HepG2 (cell line): ENCODE data around the gene SEPTIN2. TPM values are rescaled to one million over a fixed set of nuclear protein-coding genes. Genes with fewer than 3 reads are reported as not detected.

Experiments
- ATF3 ChIP-seq: sonication (generic); formaldehyde crosslinking; IDR thresholded peaks from 2 replicates; pipeline ENCODE4 v1.4.0; 2020; ENCODE audit warnings: missing genetic modification reagents
- CHD4 ChIP-seq: fragments of 200-600 bp; sonication (generic); IDR thresholded peaks from 2 replicates; pipeline ENCODE4 v1.7.0; 2017; ENCODE audit warnings: mild to moderate bottlenecking, low read length, borderline replicate concordance
- ERF ChIP-seq: IDR thresholded peaks from 2 replicates; pipeline ENCODE4 v1.6.1; 2018; ENCODE audit warnings: missing biosample characterization, missing genetic modification reagents
- HNF1B ChIP-seq: sonication (generic); formaldehyde crosslinking; IDR thresholded peaks from 2 replicates; pipeline ENCODE4 v1.5.1; 2020; ENCODE audit warnings: mild to moderate bottlenecking, moderate library complexity, missing genetic modification reagents
- HOXA7 ChIP-seq: sonication (generic); formaldehyde crosslinking; IDR thresholded peaks from 2 replicates; pipeline ENCODE4 v1.8.1; 2022; ENCODE audit warnings: mild to moderate bottlenecking, missing genetic modification reagents, moderate library complexity
- IRF9 ChIP-seq: sonication (generic); formaldehyde crosslinking; IDR thresholded peaks from 2 replicates; pipeline ENCODE4 v1.8.0; 2022; ENCODE audit warnings: missing genetic modification reagents, mild to moderate bottlenecking, borderline replicate concordance
- KMT2B ChIP-seq: IDR thresholded peaks from 2 replicates; pipeline ENCODE4 v1.6.1; 2016; ENCODE audit warnings: missing genetic modification reagents, missing compliant biosample characterization
- NFKB2 ChIP-seq: sonication (generic); formaldehyde crosslinking; IDR thresholded peaks from 2 replicates; pipeline ENCODE4 v1.4.0; 2020; ENCODE audit warnings: missing genetic modification reagents, borderline replicate concordance
- NKX3-1 ChIP-seq: sonication (generic); formaldehyde crosslinking; IDR thresholded peaks from 2 replicates; pipeline ENCODE4 v1.5.0; 2020; ENCODE audit warnings: missing genetic modification reagents
- REXO4 ChIP-seq: sonication (generic); formaldehyde crosslinking; IDR thresholded peaks from 2 replicates; pipeline ENCODE4 v1.8.0; 2022; ENCODE audit warnings: missing genetic modification reagents, mild to moderate bottlenecking, borderline replicate concordance
- SP5 ChIP-seq: IDR thresholded peaks from 2 replicates; pipeline ENCODE4 v1.6.1; 2016; ENCODE audit warnings: low read depth, borderline replicate concordance
- SYNCRIP ChIP-seq: fragments of 200-400 bp; formaldehyde crosslinking; IDR thresholded peaks from 2 replicates; pipeline ENCODE4 v1.6.1; 2018; ENCODE audit warnings: mild to moderate bottlenecking, low read depth, low read length; ENCODE audit not compliant: insufficient read depth
- UBTF ChIP-seq: sonication (generic); formaldehyde crosslinking; IDR thresholded peaks from 2 replicates; pipeline ENCODE4 v1.4.0; 2020; ENCODE audit warnings: mild to moderate bottlenecking, missing genetic modification reagents
- ZBTB21 ChIP-seq: sonication (generic); formaldehyde crosslinking; IDR thresholded peaks from 2 replicates; pipeline ENCODE4 v1.4.0; 2020; ENCODE audit warnings: missing genetic modification reagents
- ZBTB3 ChIP-seq: sonication (generic); formaldehyde crosslinking; IDR thresholded peaks from 2 replicates; pipeline ENCODE4 v1.4.0; 2020; ENCODE audit warnings: low read depth, mild to moderate bottlenecking, moderate library complexity, missing genetic modification reagents, borderline replicate concordance
- ZBTB44 ChIP-seq: sonication (generic); formaldehyde crosslinking; IDR thresholded peaks from 2 replicates; pipeline ENCODE4 v1.4.0; 2020; ENCODE audit warnings: missing genetic modification reagents
- ZKSCAN5 ChIP-seq: sonication (generic); formaldehyde crosslinking; IDR thresholded peaks from 2 replicates; pipeline ENCODE4 v1.5.1; 2020; ENCODE audit warnings: mild to moderate bottlenecking, missing genetic modification reagents
- ZNF292 ChIP-seq: sonication (generic); formaldehyde crosslinking; IDR thresholded peaks from 2 replicates; pipeline ENCODE4 v1.8.1; 2022; ENCODE audit warnings: mild to moderate bottlenecking, low read depth, missing genetic modification reagents, borderline replicate concordance
- ZNF629 ChIP-seq: sonication (generic); formaldehyde crosslinking; conservative IDR thresholded peaks from 2 replicates; pipeline ENCODE4 v1.5.0; 2020; ENCODE audit warnings: missing genetic modification reagents
- ZNF740 ChIP-seq: sonication (generic); formaldehyde crosslinking; IDR thresholded peaks from 2 replicates; pipeline ENCODE4 v1.4.0; 2020; ENCODE audit warnings: missing genetic modification reagents
- ZNF784 ChIP-seq: sonication (generic); formaldehyde crosslinking; IDR thresholded peaks from 2 replicates; pipeline ENCODE4 v1.5.1; 2020; ENCODE audit warnings: missing genetic modification reagents, mild to moderate bottlenecking, borderline replicate concordance
- polyA plus RNA-seq, 8 experiments: library from polyadenylated mRNA; depleted of rRNA in 3 of 8; stranded (reverse) in 7 of 8; unstranded in 1 of 8; fragments of >200 nt; fragmentation: Illumina TruSeq in 4 of 8; extraction: Trizol in 4 of 8; gene quantifications; 2 replicates each; pipeline versions ENCODE4 v1.2.1 to v1.2.3, GENCODE V29; 2011 to 2016; ENCODE audit warnings: low read depth in 4 of 8, missing spikeins in 1 of 8, mixed read lengths in 1 of 8; ENCODE audit not compliant: insufficient read depth in 1 of 8
- total RNA-seq, 5 experiments: library from RNA; depleted of rRNA; stranded (reverse); fragments of >200 nt; fragmentation: Illumina TruSeq; extraction: Trizol; gene quantifications; 2 replicates each; pipeline ENCODE4 v1.2.3, GENCODE V29; 2016; ENCODE audit warnings: low read depth in 1 of 5

Gene SEPTIN2
- total and polyA plus RNA-seq, 2 of the 13 experiments (the other 11 are each of a cell fraction or from before 2014, with no cell fraction given): 493 to 733 TPM

GRCh38 chr2:241350878-241351639 is 35.3 kb downstream of the SEPTIN2 start (continued):
- TF ChIP-seq ZBTB3 (no peak), REXO4 (CRISPR knock-in tag) (no peak), ZNF292 (no peak), ZBTB44 (CRISPR knock-in tag) (no peak), ATF3 (CRISPR knock-in tag) (no peak), ERF (peak; percentile 49), ZBTB21 (peak; percentile 52; the same call in 1 of the 2 replicates), SYNCRIP (no peak), NKX3-1 (CRISPR knock-in tag) (no peak), ZNF740 (CRISPR knock-in tag) (no peak), CHD4 (peak; percentile 78; the same call in 1 of the 2 replicates), ZNF784 (CRISPR knock-in tag) (no peak), NFKB2 (CRISPR knock-in tag) (no peak), HNF1B (CRISPR knock-in tag) (peak; percentile 83), UBTF (0 out of 2 replicates have a peak, but pooled peaks have one; percentile 25), KMT2B (CRISPR knock-in tag) (no peak), IRF9 (CRISPR knock-in tag) (no peak), ZNF629 (no peak), SP5 (CRISPR knock-in tag) (0 out of 2 replicates have a peak, but pooled peaks have one; percentile 34), ZKSCAN5 (CRISPR knock-in tag) (no peak), HOXA7 (CRISPR knock-in tag) (no peak)
